ENCODE data around the gene WNT4. TPM values are rescaled to one million over a fixed set of nuclear protein-coding genes. Genes with fewer than 3 reads are reported as not detected.

WNT4 gene
- polyA plus RNA-seq, 2 of the 4 experiments (the other 2 are of a cell fraction), result 0.23 to 0.62 TPM

GRCh38 chr1:22137004-22137720 lies 5.7 kb downstream of the WNT4 start:
- WGBS (ENCODE audit: missing lambda C conversion rate), result 79% methylated on average over 9 of the region's 16 CpGs
- CTCF ChIA-PET, result interaction anchor here (0.6 to 2.9 kb wide), 4 partner anchors 13 to 279 kb away, joined by 3 to 12 read pairs (median 6); no protein-coding TSS in a partner anchor
- DNase-seq (ENCODE audit: low read depth in 1 of 2, low spot score in 1 of 2) (no peak), ATAC-seq (no peak), FAIRE-seq (no peak)
- POLR2A ChIA-PET, result no interaction called here
- Histone ChIP-seq H3K9me3 (no peaks in the 10 kb centered on the region), H3K4me2 (no peak overlapping the region), H3K4me3 (no peak overlapping the region), H3K4me1 (peaks cover 7% of the 10 kb centered on the region), H3K27ac (no peak overlapping the region)
- TF ChIP-seq EP300 (IDR thresholded peaks at IDR 0.05) (no peak), REST (IDR thresholded peaks at IDR 0.05) (no peak), HOXA7 (CRISPR knock-in tag; IDR thresholded peaks at IDR 0.05) (no peak), RCOR1 (IDR thresholded peaks at IDR 0.05; ENCODE audit: low read depth, low read length) (no peak), TP53 (CRISPR knock-in tag; IDR thresholded peaks at IDR 0.05) (no peak), HOXB5 (CRISPR knock-in tag; IDR thresholded peaks at IDR 0.05) (no peak), CHD4 (IDR thresholded peaks at IDR 0.05; ENCODE audit: borderline replicate concordance) (no peak)

- CTCF ChIA-PET, result interaction anchor here (1.0 to 3.9 kb wide), 2 partner anchors 283 to 508 kb away, joined by 3 to 35 read pairs; no protein-coding TSS in a partner anchor
- Histone ChIP-seq H3K9me3 (no peaks in the 10 kb centered on the region), H3K4me2 (no peak overlapping the region), H3K4me3 (no peak overlapping the region), H3K27ac (no peak overlapping the region), H3K4me1 (peaks cover 13% of the 10 kb centered on the region)
- no peak for ATAC-seq
- no peak for FAIRE-seq
- TF ChIP-seq RARB (CRISPR knock-in tag; IDR thresholded peaks at IDR 0.05), result no peak
- no peak for TF ChIP-seq ATOH8 (CRISPR knock-in tag; IDR thresholded peaks at IDR 0.05; ENCODE audit: low read depth)
- TF ChIP-seq CTCF (IDR thresholded peaks at IDR 0.05), result no peak
- TF ChIP-seq NR3C1 (IDR thresholded peaks at IDR 0.05), result no peak
- TF ChIP-seq TFCP2L1 (CRISPR knock-in tag; IDR thresholded peaks at IDR 0.05), result no peak
- no peak for TF ChIP-seq HOXA7 (CRISPR knock-in tag; IDR thresholded peaks at IDR 0.05)
- TF ChIP-seq RNF2 (IDR thresholded peaks at IDR 0.05; ENCODE audit: borderline replicate concordance, low read depth), result no peak
- no peak for TF ChIP-seq EHMT2 (IDR thresholded peaks at IDR 0.05; ENCODE audit: low read depth)
- TF ChIP-seq JUNB (IDR thresholded peaks at IDR 0.05), result no peak
- no peak for TF ChIP-seq HEYL (CRISPR knock-in tag; IDR thresholded peaks at IDR 0.05)
- no peak for TF ChIP-seq PHF8 (IDR thresholded peaks at IDR 0.05; ENCODE audit: borderline replicate concordance, low read depth)
- POLR2A ChIA-PET, result no interaction called here
- no peak for DNase-seq (ENCODE audit: low read depth in 1 of 2, low spot score in 1 of 2)
- 88% methylated on average over 14 of the region's 15 CpGs for WGBS (ENCODE audit: missing lambda C conversion rate)
Observed at GRCh38 chr1:22133931-22134324, 9.0 kb downstream of the WNT4 start.

All from A549 (cell line).